Fibroblast of lung (primary cell): Measurements from ENCODE around the gene CIART.

Experiments used
- CTCF ChIP-seq, 2 donors: IDR thresholded peaks in 1 of 2; conservative IDR thresholded peaks in 1 of 2; 1 replicate in 1 of 2; 2 replicates in 1 of 2; pipeline ENCODE4 v1.5.1; 2011 to 2012; ENCODE audit warnings: low read length in 2 of 2, control low read depth in 1 of 2, inconsistent platforms in 1 of 2, low read depth in 1 of 2, mild to moderate bottlenecking in 1 of 2
- EZH2 ChIP-seq: IDR thresholded peaks from 2 replicates; pipeline ENCODE4 v1.5.1; 2012; ENCODE audit warnings: low read length, control low read depth, mild to moderate bottlenecking; ENCODE audit errors: missing control alignments

GRCh38 chr1:150299716-150300115, 17.4 kb downstream of the CIART start:
- TF ChIP-seq CTCF (conservative IDR thresholded peaks at IDR 0.05 in 1 of 2, IDR thresholded peaks at IDR 0.05 in 1 of 2; ENCODE audit: low read depth in 1 of 2, low read length in 2 of 2) (no peak), EZH2 (no peak)
